H1 (cell line): ENCODE measurements around the gene RAI2. TPM values are rescaled to one million over a fixed set of nuclear protein-coding genes. Genes with fewer than 3 reads are reported as not detected.

Experiments used
- CTCF ChIA-PET: fragments of 300-600 bp; sonication (Branson Sonifier 250); formaldehyde crosslinking; loops from one replicate; lab custom pipeline; 2021; ENCODE audit not compliant: partially characterized antibody; lab: Charles Lee
- POLR2A ChIA-PET: fragments of 300-600 bp; sonication (Branson Sonifier 250); formaldehyde crosslinking; loops from one replicate; lab custom pipeline; 2021; ENCODE audit warnings: inconsistent platforms; ENCODE audit not compliant: partially characterized antibody; lab: Charles Lee
- DNase-seq, 2 experiments: peaks; one replicate each; pipeline versions ENCODE4 v3.0.0 to v3.0.0-alpha.2; 2010 to 2022; ENCODE audit warnings: low spot score in 2 of 2, low read depth in 1 of 2, mixed read lengths in 1 of 2
- FAIRE-seq: peaks from 2 replicates; lab custom pipeline; 2011; peaks lifted over from hg19 to GRCh38; lab: Jason Lieb, UNC
- H2AFZ ChIP-seq: 2 replicates; pipeline ENCODE4 v1.8.1; 2012; ENCODE audit warnings: low read length, inconsistent platforms
- H2AK5ac ChIP-seq: 2 replicates; pipeline ENCODE4 v1.6.1; 2013; ENCODE audit warnings: low read depth, low read length
- H2BK120ac ChIP-seq: replicated peaks from 2 replicates; pipeline ENCODE3; 2013; ENCODE audit warnings: low read depth, low read length, inconsistent platforms
- H2BK12ac ChIP-seq: 2 replicates; pipeline ENCODE4 v1.6.1; 2013; ENCODE audit warnings: low read depth, low read length
- H2BK15ac ChIP-seq: 2 replicates; pipeline ENCODE4 v1.6.1; 2013; ENCODE audit warnings: low read length
- H2BK20ac ChIP-seq: 2 replicates; pipeline ENCODE4 v1.6.1; 2013; ENCODE audit warnings: low read length
- H2BK5ac ChIP-seq: 2 replicates; pipeline ENCODE4 v1.6.1; 2013; ENCODE audit warnings: low read depth, low read length
- H3K14ac ChIP-seq: 2 replicates; pipeline ENCODE4 v1.6.1; 2013; ENCODE audit warnings: inconsistent platforms; ENCODE audit not compliant: insufficient read length
- H3K18ac ChIP-seq: 2 replicates; pipeline ENCODE4 v1.6.1; 2013; ENCODE audit warnings: low read length; ENCODE audit errors: extremely low read depth
- H3K23ac ChIP-seq: 2 replicates; pipeline ENCODE4 v1.6.1; 2013; ENCODE audit warnings: inconsistent platforms; ENCODE audit not compliant: insufficient read length
- H3K23me2 ChIP-seq: 2 replicates; pipeline ENCODE4 v1.6.1; 2013; ENCODE audit warnings: low read depth, low read length
- H3K27ac ChIP-seq: 2 replicates; pipeline ENCODE4 v1.6.1; 2011; ENCODE audit warnings: low read depth, low read length, inconsistent platforms
- H3K27me3 ChIP-seq, 4 experiments: replicated peaks in 1 of 4; 1 replicate in 1 of 4; 2 replicates in 3 of 4; pipeline versions ENCODE4 v1.6.1 to v1.8.1; 2011 to 2013; ENCODE audit warnings: low read length in 3 of 4, mild to moderate bottlenecking in 3 of 4, inconsistent platforms in 2 of 4, mixed read lengths in 2 of 4, moderate library complexity in 1 of 4; ENCODE audit not compliant: control insufficient read depth in 3 of 4, insufficient read depth in 3 of 4; ENCODE audit errors: extremely low read depth in 1 of 4
- H3K36me3 ChIP-seq, 4 experiments: 2 replicates each; pipeline versions ENCODE4 v1.6.1 to v1.8.1; 2011 to 2013; ENCODE audit warnings: mild to moderate bottlenecking in 4 of 4, low read length in 3 of 4, moderate library complexity in 2 of 4, control low read depth in 1 of 4, inconsistent platforms in 1 of 4; ENCODE audit not compliant: insufficient read depth in 4 of 4, control insufficient read depth in 2 of 4
- H3K4ac ChIP-seq: replicated peaks from 2 replicates; pipeline ENCODE3; 2013; ENCODE audit warnings: low read length, low read depth, mixed read lengths, inconsistent platforms; ENCODE audit not compliant: insufficient read length
- H3K4me1 ChIP-seq, 4 experiments: replicated peaks in 1 of 4; 1 replicate in 1 of 4; 2 replicates in 3 of 4; pipeline versions ENCODE4 v1.6.1 to v1.8.1; 2011 to 2013; ENCODE audit warnings: low read length in 3 of 4, inconsistent platforms in 2 of 4, mixed read lengths in 1 of 4; ENCODE audit not compliant: insufficient read depth in 4 of 4, control insufficient read depth in 3 of 4
- H3K4me2 ChIP-seq, 2 experiments: 2 replicates each; pipeline versions ENCODE4 v1.6.1 to v1.8.1; 2011 to 2013; ENCODE audit warnings: low read depth in 2 of 2, low read length in 2 of 2, control low read depth in 1 of 2, inconsistent platforms in 1 of 2, mild to moderate bottlenecking in 1 of 2; ENCODE audit not compliant: insufficient read depth in 1 of 2
- H3K4me3 ChIP-seq, 4 experiments: fragments of 200-600, 300-600 bp in 1 of 4; sonication (generic), shearing (Covaris generic), sonication (Bioruptor Twin) in 1 of 4; 2 replicates each; pipeline versions ENCODE4 v1.5.1 to v1.8.1; 2011 to 2016; ENCODE audit warnings: low read length in 4 of 4, low read depth in 3 of 4, control low read depth in 2 of 4, inconsistent platforms in 2 of 4, mild to moderate bottlenecking in 2 of 4, mixed read lengths in 1 of 4, moderate library complexity in 1 of 4; ENCODE audit not compliant: insufficient read depth in 2 of 4; ENCODE audit errors: extremely low read depth in 1 of 4
- H3K56ac ChIP-seq: replicated peaks from 2 replicates; pipeline ENCODE3; 2013; ENCODE audit warnings: low read depth, mild to moderate bottlenecking, mixed read lengths, low read length, inconsistent platforms; ENCODE audit not compliant: insufficient read length
- H3K79me1 ChIP-seq: 2 replicates; pipeline ENCODE4 v1.6.1; 2013; ENCODE audit warnings: low read depth, low read length, control low read depth
- H3K79me2 ChIP-seq, 2 experiments: 2 replicates each; pipeline versions ENCODE4 v1.6.1 to v1.8.1; 2012 to 2013; ENCODE audit warnings: low read length in 2 of 2, mild to moderate bottlenecking in 2 of 2, inconsistent platforms in 1 of 2; ENCODE audit not compliant: insufficient read depth in 2 of 2, control insufficient read depth in 1 of 2
- H3K9ac ChIP-seq, 4 experiments: replicated peaks in 1 of 4; 1 replicate in 1 of 4; 2 replicates in 3 of 4; pipeline versions ENCODE4 v1.6.1 to v1.8.1; 2011 to 2013; ENCODE audit warnings: low read depth in 3 of 4, low read length in 3 of 4, control low read depth in 2 of 4, mild to moderate bottlenecking in 2 of 4, moderate library complexity in 2 of 4, inconsistent platforms in 1 of 4; ENCODE audit errors: extremely low read depth in 1 of 4
- H3K9me3 ChIP-seq, 2 experiments: 2 replicates each; pipeline versions ENCODE4 v1.6.1 to v1.8.1; 2012 to 2013; ENCODE audit warnings: mild to moderate bottlenecking in 2 of 2, moderate library complexity in 2 of 2, control low read depth in 1 of 2, inconsistent platforms in 1 of 2, low read depth in 1 of 2, low read length in 1 of 2, mixed read lengths in 1 of 2; ENCODE audit not compliant: insufficient read depth in 2 of 2
- H4K20me1 ChIP-seq, 2 experiments: replicated peaks in 1 of 2; 2 replicates each; pipeline versions ENCODE3 to v1.8.1; 2011 to 2013; ENCODE audit warnings: inconsistent platforms in 2 of 2, low read length in 2 of 2, mild to moderate bottlenecking in 1 of 2; ENCODE audit not compliant: insufficient read depth in 2 of 2, control insufficient read depth in 1 of 2
- H4K5ac ChIP-seq: 2 replicates; pipeline ENCODE4 v1.6.1; 2013; ENCODE audit warnings: low read length, low read depth, mixed read lengths, inconsistent platforms; ENCODE audit not compliant: insufficient read length
- H4K8ac ChIP-seq: 2 replicates; pipeline ENCODE4 v1.8.0; 2013; ENCODE audit warnings: mild to moderate bottlenecking, moderate library complexity, low read length, inconsistent platforms; ENCODE audit not compliant: insufficient read depth; ENCODE audit errors: extremely low read depth
- H4K91ac ChIP-seq: replicated peaks from 2 replicates; pipeline ENCODE3; 2013; ENCODE audit warnings: low read length, mixed read lengths, inconsistent platforms; ENCODE audit not compliant: insufficient read length
- EGR1 ChIP-seq: IDR thresholded peaks from 2 replicates; pipeline ENCODE4 v1.6.1; 2011; ENCODE audit warnings: low read depth, low read length, borderline replicate concordance
- GTF2F1 ChIP-seq: IDR thresholded peaks from 2 replicates; pipeline ENCODE4 v1.6.1; 2012; ENCODE audit warnings: low read depth, low read length, improper control_type of control experiment, borderline replicate concordance
- SRF ChIP-seq: IDR thresholded peaks from 2 replicates; pipeline ENCODE4 v1.6.1; 2011; ENCODE audit warnings: mild to moderate bottlenecking, low read depth, low read length, moderate library complexity
- YY1 ChIP-seq: IDR thresholded peaks from 2 replicates; pipeline ENCODE4 v1.6.1; 2011; ENCODE audit warnings: low read depth, mild to moderate bottlenecking, low read length
- WGBS, 2 experiments: shearing (Covaris generic) in 1 of 2; methylation state at CpG; one replicate each; pipeline versions ENCODE4 v1.1.6 to v1.1.7; 2013 to 2015; ENCODE audit warnings: low lambda C conversion rate in 2 of 2, mixed read lengths in 2 of 2, inconsistent platforms in 1 of 2, low coverage in 1 of 2, missing lambda C conversion rate in 1 of 2; ENCODE audit not compliant: insufficient replicate concordance in 2 of 2, insufficient coverage in 1 of 2, insufficient read length in 1 of 2; ENCODE audit errors: extremely low coverage in 1 of 2, missing lambda C conversion rate in 1 of 2; 5-methylcytosine and 5-hydroxymethylcytosine counted together
- polyA plus RNA-seq, 7 experiments: library from polyadenylated mRNA; depleted of rRNA in 3 of 7; stranded (reverse) in 5 of 7; unstranded in 2 of 7; fragments of >200 nt in 5 of 7; fragments of 200-250 nt in 2 of 7; gene quantifications; 1 replicate in 5 of 7; 2 replicates in 1 of 7; 4 replicates in 1 of 7; pipeline versions ENCODE4 v1.2.1 to v1.2.3, GENCODE V29; 2011 to 2013; ENCODE audit warnings: missing spikeins in 2 of 7, mixed read lengths in 2 of 7
- total RNA-seq: library from RNA; stranded (reverse); fragmentation: NEBNext Ultra II Directional; extraction: Animal tissue kit (Norgen Biotek cat#: 25700); gene quantifications from 2 replicates; pipeline ENCODE4 v1.2.1, GENCODE V29; 2021

RAI2 gene
- total and polyA plus RNA-seq, 2 of the 8 experiments (the other 6 are each of a cell fraction or from before 2014, with no cell fraction given): 0.60 to 2.0 TPM

- H2BK20ac ChIP-seq: no peak overlapping the region
- H3K79me1 ChIP-seq: no peaks in the 10 kb centered on the region
- no peak overlapping the region for H3K4me2 ChIP-seq
- ChIA-PET POLR2A (no interaction called here), CTCF (interaction anchor here (0.7 to 1.0 kb wide), 2 partner anchors 13 to 66 kb away, joined by 4 read pairs; no protein-coding TSS in a partner anchor)
- 0 out of 2 replicates have a peak, but pooled peaks cover 2% of the 10 kb centered on the region for H3K23me2 ChIP-seq
- WGBS, 2 experiments: 82% methylated on average over 6 of the region's 6 CpGs; no CpG with 5 or more reads in 1 of the 2 experiments
- H3K9ac ChIP-seq: no peak overlapping the region
- no peak overlapping the region for H4K8ac ChIP-seq
- H4K5ac ChIP-seq: no peak overlapping the region
- no peak overlapping the region for H2BK15ac ChIP-seq
- H3K9me3 ChIP-seq: no peaks in the 10 kb centered on the region
- no peak overlapping the region for H4K91ac ChIP-seq
- DNase-seq (no peak), FAIRE-seq (no peak)
- H2BK12ac ChIP-seq: no peak overlapping the region
- H3K27ac ChIP-seq: no peak overlapping the region
- H3K36me3 ChIP-seq: no peaks in the 10 kb centered on the region
- H3K27me3 ChIP-seq: peaks cover 8 to 19% (median 17%) of the 10 kb centered on the region in 4 experiments
- no peaks in the 10 kb centered on the region for H3K79me2 ChIP-seq
- no peak overlapping the region for H3K56ac ChIP-seq
- H3K4ac ChIP-seq: no peak overlapping the region
- H2AFZ ChIP-seq: no peak overlapping the region
- H3K4me1 ChIP-seq: 0 out of 7 replicates have a peak, but pooled peaks cover 0 to 4% (median 2%) of the 10 kb centered on the region in 4 experiments
- peaks cover 0 to 3% of the 10 kb centered on the region in 2 experiments for H4K20me1 ChIP-seq
- no peak overlapping the region for H3K14ac ChIP-seq
- H2BK120ac ChIP-seq: no peak overlapping the region
- no peak overlapping the region for H3K23ac ChIP-seq
- no peak overlapping the region for H2AK5ac ChIP-seq
- H3K4me3 ChIP-seq: no peak overlapping the region
- no peak overlapping the region for H2BK5ac ChIP-seq
- H3K18ac ChIP-seq: no peak overlapping the region
- TF ChIP-seq EGR1 (no peak), GTF2F1 (no peak), YY1 (no peak), SRF (no peak)
These were observed 6.6 kb downstream of the RAI2 start for GRCh38 chrX:17854531-17854930.
